ENCODE results near the gene PTPRR. TPM values are rescaled to one million over a fixed set of nuclear protein-coding genes. Genes with fewer than 3 reads are reported as not detected.

PTPRR gene
- polyA plus RNA-seq, 1 of the 3 experiments (the other 2 are of a cell fraction), result 1.4 TPM

DNA sequence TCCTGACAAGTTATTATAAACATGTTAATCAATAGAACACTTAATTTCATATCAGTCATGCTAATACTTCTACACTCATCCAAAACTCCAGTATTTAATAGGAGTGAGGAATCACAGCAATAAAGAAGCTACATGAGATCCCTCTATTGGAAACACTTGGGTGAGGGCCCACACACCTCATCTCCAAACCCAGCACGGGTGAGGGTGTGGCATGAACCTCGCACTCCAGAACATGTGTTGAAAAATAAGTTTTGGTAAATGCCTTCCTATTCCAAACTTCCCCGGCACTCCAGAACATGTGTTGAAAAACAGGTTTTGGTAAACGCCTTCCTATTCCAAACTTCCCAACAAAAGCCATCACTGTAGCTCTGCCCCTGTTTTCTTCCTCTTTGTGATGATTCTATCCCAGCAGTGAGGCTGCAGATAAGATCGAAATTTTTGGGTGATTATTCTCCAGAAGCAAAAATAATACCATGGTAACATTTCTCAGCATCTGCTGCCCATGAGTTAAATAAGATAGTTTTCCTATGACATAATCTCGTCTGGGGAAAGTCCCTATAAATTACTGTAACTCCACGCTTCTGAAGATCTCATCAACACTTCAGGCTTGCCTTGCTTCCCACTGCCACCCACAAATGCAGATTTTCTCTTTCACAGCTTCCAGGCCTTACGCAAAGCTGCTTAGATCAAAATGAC is 258.9 kb downstream of the PTPRR start:
- H3K4me2 ChIP-seq, result peak overlapping the region; percentile 37; the same call in 1 of the 2 replicates
- 0 out of 2 replicates have a peak, but pooled peaks have one; percentile 47 for TF ChIP-seq ZBTB33 (IDR thresholded peaks at IDR 0.05; ENCODE audit: borderline replicate concordance, low read depth)
- TF ChIP-seq RXRA (IDR thresholded peaks at IDR 0.05; ENCODE audit: borderline replicate concordance, low read depth), result peak; percentile 60; the same call in 1 of the 2 replicates
- TF ChIP-seq USF1 (IDR thresholded peaks at IDR 0.05; ENCODE audit: borderline replicate concordance, low read depth), result no peak
- no peak for TF ChIP-seq TAF1 (IDR thresholded peaks at IDR 0.05; ENCODE audit: borderline replicate concordance, low read depth, low read length)
- peak in 1 of 2 experiments; percentile 93; a peak in 2 of 4 replicates for TF ChIP-seq EP300 (IDR thresholded peaks at IDR 0.05; ENCODE audit: borderline replicate concordance in 1 of 2, low read depth in 1 of 2, low read length in 1 of 2)
- TF ChIP-seq NRF1 (IDR thresholded peaks at IDR 0.05; ENCODE audit: low read depth, low read length), result no peak
- TF ChIP-seq YY1 (IDR thresholded peaks at IDR 0.05; ENCODE audit: low read depth), result 0 out of 2 replicates have a peak, but pooled peaks have one; percentile 39
- TF ChIP-seq SMC3 (IDR thresholded peaks at IDR 0.05; ENCODE audit: low read depth, low read length), result no peak
- TF ChIP-seq, protein P1, sequence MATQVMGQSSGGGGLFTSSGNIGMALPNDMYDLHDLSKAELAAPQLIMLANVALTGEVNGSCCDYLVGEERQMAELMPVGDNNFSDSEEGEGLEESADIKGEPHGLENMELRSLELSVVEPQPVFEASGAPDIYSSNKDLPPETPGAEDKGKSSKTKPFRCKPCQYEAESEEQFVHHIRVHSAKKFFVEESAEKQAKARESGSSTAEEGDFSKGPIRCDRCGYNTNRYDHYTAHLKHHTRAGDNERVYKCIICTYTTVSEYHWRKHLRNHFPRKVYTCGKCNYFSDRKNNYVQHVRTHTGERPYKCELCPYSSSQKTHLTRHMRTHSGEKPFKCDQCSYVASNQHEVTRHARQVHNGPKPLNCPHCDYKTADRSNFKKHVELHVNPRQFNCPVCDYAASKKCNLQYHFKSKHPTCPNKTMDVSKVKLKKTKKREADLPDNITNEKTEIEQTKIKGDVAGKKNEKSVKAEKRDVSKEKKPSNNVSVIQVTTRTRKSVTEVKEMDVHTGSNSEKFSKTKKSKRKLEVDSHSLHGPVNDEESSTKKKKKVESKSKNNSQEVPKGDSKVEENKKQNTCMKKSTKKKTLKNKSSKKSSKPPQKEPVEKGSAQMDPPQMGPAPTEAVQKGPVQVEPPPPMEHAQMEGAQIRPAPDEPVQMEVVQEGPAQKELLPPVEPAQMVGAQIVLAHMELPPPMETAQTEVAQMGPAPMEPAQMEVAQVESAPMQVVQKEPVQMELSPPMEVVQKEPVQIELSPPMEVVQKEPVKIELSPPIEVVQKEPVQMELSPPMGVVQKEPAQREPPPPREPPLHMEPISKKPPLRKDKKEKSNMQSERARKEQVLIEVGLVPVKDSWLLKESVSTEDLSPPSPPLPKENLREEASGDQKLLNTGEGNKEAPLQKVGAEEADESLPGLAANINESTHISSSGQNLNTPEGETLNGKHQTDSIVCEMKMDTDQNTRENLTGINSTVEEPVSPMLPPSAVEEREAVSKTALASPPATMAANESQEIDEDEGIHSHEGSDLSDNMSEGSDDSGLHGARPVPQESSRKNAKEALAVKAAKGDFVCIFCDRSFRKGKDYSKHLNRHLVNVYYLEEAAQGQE (IDR thresholded peaks at IDR 0.05; ENCODE audit: low read depth, low read length), result no peak
- no peak for TF ChIP-seq RAD21 (IDR thresholded peaks at IDR 0.05; ENCODE audit: low read length)
- peak; percentile 46; the same call in 1 of the 2 replicates for TF ChIP-seq POLR2AphosphoS5 (IDR thresholded peaks at IDR 0.05; ENCODE audit: low read depth, low read length)
- TF ChIP-seq CTCF (IDR thresholded peaks at IDR 0.05), result no peak
- peak; percentile 91 for TF ChIP-seq MEF2A (IDR thresholded peaks at IDR 0.05; ENCODE audit: borderline replicate concordance, low read depth)
- peak; percentile 91 for TF ChIP-seq JUND (IDR thresholded peaks at IDR 0.05)
- TF ChIP-seq RCOR1 (IDR thresholded peaks at IDR 0.05; ENCODE audit: low read length), result no peak
- peak; percentile 38; the same call in 1 of the 2 replicates for TF ChIP-seq FOXM1 (IDR thresholded peaks at IDR 0.05; ENCODE audit: low read depth)
- TF ChIP-seq, protein P2, sequence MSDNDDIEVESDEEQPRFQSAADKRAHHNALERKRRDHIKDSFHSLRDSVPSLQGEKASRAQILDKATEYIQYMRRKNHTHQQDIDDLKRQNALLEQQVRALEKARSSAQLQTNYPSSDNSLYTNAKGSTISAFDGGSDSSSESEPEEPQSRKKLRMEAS (IDR thresholded peaks at IDR 0.05; ENCODE audit: low read depth), result peak; percentile 83
- no peak for TF ChIP-seq EZH2phosphoT487 (IDR thresholded peaks at IDR 0.05; ENCODE audit: borderline replicate concordance, low read depth)
- no peak for TF ChIP-seq USF2 (IDR thresholded peaks at IDR 0.05; ENCODE audit: borderline replicate concordance, low read depth, low read length)
- peak; percentile 75 for TF ChIP-seq NFIC (IDR thresholded peaks at IDR 0.05; ENCODE audit: borderline replicate concordance)
- TF ChIP-seq TCF12 (IDR thresholded peaks at IDR 0.05), result peak; percentile 96
- no peak for TF ChIP-seq MXI1 (IDR thresholded peaks at IDR 0.05; ENCODE audit: low read depth, low read length)

More for the DNA sequence above, 258.9 kb downstream of the PTPRR start:
- ChIA-PET CTCF (no interaction called here), POLR2A (no interaction called here)
- no peak for DNase-seq
- Histone ChIP-seq H3F3A (replicated peaks; ENCODE audit: insufficient read depth) (peaks cover 8% of the 10 kb centered on the region), H3K4me3 (ENCODE audit: low read depth in 2 of 2, low read length in 1 of 2) (no peak overlapping the region), H4K20me1 (ENCODE audit: insufficient read depth) (no peaks in the 10 kb centered on the region), H3K9ac (peak overlapping the region; percentile 87), H3K36me3 (replicated peaks in 1 of 2; ENCODE audit: control insufficient read depth in 1 of 2, insufficient read depth in 2 of 2, low read length in 1 of 2) (no peaks in the 10 kb centered on the region), H2AFZ (ENCODE audit: low read depth) (peak overlapping the region; percentile 31; the same call in 1 of the 2 replicates), H3K27ac (ENCODE audit: low read depth in 2 of 2, low read length in 1 of 2) (peak overlapping the region; percentile 83 to 99), H3K79me2 (ENCODE audit: insufficient read depth) (no peaks in the 10 kb centered on the region), H3K27me3 (ENCODE audit: insufficient read depth) (no peaks in the 10 kb centered on the region), H3K9me2 (no peaks in the 10 kb centered on the region), H3K4me1 (ENCODE audit: control insufficient read depth in 1 of 2, insufficient read depth in 2 of 2, low read depth in 1 of 2, low read length in 1 of 2) (peaks cover 11 to 27% of the 10 kb centered on the region in 2 experiments; a peak in 3 of 4 replicates), H3K9me3 (no peaks in the 10 kb centered on the region)
- WGBS (ENCODE audit: low lambda C conversion rate), result 32% methylated on average over 8 of the region's 8 CpGs
